ENCODE data around the gene CPVL.

- TF ChIP-seq POLR2A (IDR thresholded peaks at IDR 0.05; ENCODE audit: low read length) (no peak), GATA1 (IDR thresholded peaks at IDR 0.05; ENCODE audit: low read depth, low read length) (no peak)
Observed at GRCh38 chr7:29063236-29063635, 83.1 kb downstream of the CPVL start.

Data from erythroblast (primary cell).